ENCODE results near the gene PAX8. TPM values are rescaled to one million over a fixed set of nuclear protein-coding genes. Genes with fewer than 3 reads are reported as not detected.

The PAX8 gene
- total RNA-seq, 1 donor from 2014 or later: 2.9 TPM

DNA sequence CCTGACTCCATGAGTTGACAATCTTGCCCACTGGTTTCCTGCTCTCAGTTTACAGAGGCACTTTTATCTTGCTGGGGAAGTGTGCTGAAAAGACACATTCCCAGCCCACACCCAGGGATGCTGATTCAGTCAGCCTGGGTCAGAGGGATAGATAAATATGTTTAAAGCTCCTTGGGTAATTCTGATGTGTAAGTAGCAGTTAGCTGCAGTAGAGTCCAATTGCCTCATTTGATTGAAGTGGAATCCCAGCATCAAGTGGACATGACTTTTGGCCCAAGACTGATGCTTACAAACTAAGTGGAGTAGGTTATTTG, 75.5 kb downstream of the PAX8 start:
- Mint-ChIP-seq H3K36me3 (peaks cover 2% of the 10 kb centered on the region), H3K9me3 (peaks cover 2% of the 10 kb centered on the region), H3K4me3 (peak overlapping the region; percentile 55), H3K4me1 (peaks cover 26% of the 10 kb centered on the region), H3K27ac (peak overlapping the region; percentile 78), H3K27me3 (ENCODE audit: insufficient read depth, low read depth) (peaks cover 19% of the 10 kb centered on the region)
- H3K9ac ChIP-seq: no peak overlapping the region
- H3K27me3 ChIP-seq: peaks cover 9% of the 10 kb centered on the region
- H3K4me2 ChIP-seq: no peak overlapping the region
- H2AFZ ChIP-seq (replicated peaks): no peak overlapping the region
- H3K4me3 ChIP-seq: no peak overlapping the region
- DNase-seq (ENCODE audit: low spot score): no peak
- no peaks in the 10 kb centered on the region for H3F3A ChIP-seq (ENCODE audit: low read depth)
- H3K9me3 ChIP-seq (ENCODE audit: low read depth): no peaks in the 10 kb centered on the region
- TF ChIP-seq EZH2phosphoT487 (IDR thresholded peaks at IDR 0.05) (no peak), EZH2 (IDR thresholded peaks at IDR 0.05) (no peak)
- TF ChIP-seq, protein P1, sequence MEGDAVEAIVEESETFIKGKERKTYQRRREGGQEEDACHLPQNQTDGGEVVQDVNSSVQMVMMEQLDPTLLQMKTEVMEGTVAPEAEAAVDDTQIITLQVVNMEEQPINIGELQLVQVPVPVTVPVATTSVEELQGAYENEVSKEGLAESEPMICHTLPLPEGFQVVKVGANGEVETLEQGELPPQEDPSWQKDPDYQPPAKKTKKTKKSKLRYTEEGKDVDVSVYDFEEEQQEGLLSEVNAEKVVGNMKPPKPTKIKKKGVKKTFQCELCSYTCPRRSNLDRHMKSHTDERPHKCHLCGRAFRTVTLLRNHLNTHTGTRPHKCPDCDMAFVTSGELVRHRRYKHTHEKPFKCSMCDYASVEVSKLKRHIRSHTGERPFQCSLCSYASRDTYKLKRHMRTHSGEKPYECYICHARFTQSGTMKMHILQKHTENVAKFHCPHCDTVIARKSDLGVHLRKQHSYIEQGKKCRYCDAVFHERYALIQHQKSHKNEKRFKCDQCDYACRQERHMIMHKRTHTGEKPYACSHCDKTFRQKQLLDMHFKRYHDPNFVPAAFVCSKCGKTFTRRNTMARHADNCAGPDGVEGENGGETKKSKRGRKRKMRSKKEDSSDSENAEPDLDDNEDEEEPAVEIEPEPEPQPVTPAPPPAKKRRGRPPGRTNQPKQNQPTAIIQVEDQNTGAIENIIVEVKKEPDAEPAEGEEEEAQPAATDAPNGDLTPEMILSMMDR (IDR thresholded peaks at IDR 0.05): no peak
- H3K36me3 ChIP-seq: no peaks in the 10 kb centered on the region
- peaks cover 4% of the 10 kb centered on the region for H3K4me1 ChIP-seq
- H4K20me1 ChIP-seq (ENCODE audit: low read depth): no peaks in the 10 kb centered on the region
- no peak overlapping the region for H3K27ac ChIP-seq
- no peaks in the 10 kb centered on the region for H3K79me2 ChIP-seq (ENCODE audit: low read depth)

DNA sequence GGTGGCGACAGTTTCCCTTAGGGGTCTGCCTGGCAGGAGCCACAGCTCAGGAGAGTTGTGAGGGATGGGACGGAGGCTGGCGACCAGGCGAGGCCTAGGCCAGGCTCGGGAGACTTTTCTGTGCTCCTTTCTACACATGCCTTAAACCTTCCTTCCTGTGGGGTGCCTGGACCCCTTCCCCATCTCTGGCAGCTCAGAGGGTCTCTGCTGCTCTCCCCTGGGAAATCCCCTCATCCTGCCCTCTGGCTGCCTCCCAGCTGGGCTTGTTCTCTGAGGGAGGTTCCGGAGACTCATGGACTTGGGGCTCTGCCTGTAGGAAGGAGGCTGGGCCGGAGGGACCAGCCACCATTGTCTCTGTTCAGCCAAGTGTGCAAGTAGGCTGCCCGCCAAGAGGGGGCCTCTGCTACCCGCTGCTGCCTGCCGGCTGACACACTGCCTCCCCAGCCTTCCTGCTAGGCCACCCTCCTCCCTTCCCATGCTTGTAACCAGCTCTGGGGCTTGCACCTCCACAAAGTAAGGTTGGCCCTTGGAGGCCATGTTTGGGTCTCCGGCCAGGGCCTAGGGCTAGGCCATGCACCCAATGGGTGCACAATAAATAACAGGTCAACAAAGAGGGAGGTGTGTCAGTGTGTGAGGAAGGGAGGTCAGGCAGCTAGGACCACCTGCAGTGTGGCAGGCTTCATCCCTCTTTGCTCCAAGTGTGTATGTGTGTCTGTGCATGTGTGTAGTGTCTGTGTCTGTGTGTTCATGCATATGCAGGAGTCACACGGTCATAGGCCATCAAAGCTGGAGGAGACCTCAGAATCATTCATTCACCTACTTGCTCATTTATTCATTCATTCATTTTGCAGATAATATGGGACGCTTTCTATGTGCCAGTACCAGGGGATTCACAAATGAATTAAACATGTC, 76.2 kb downstream of the PAX8 start:
- Mint-ChIP-seq H3K4me3 (peak overlapping the region; percentile 55), H3K4me1 (peaks cover 26% of the 10 kb centered on the region), H3K27ac (peak overlapping the region; percentile 78), H3K27me3 (ENCODE audit: insufficient read depth, low read depth) (peaks cover 16% of the 10 kb centered on the region), H3K36me3 (no peaks in the 10 kb centered on the region), H3K9me3 (no peaks in the 10 kb centered on the region)
- Histone ChIP-seq H2AFZ (replicated peaks) (no peak overlapping the region), H3K4me2 (no peak overlapping the region), H3K36me3 (no peaks in the 10 kb centered on the region), H3K27me3 (peaks cover 15% of the 10 kb centered on the region), H3K4me3 (no peak overlapping the region), H4K20me1 (ENCODE audit: low read depth) (no peaks in the 10 kb centered on the region), H3K79me2 (ENCODE audit: low read depth) (no peaks in the 10 kb centered on the region), H3F3A (ENCODE audit: low read depth) (no peaks in the 10 kb centered on the region), H3K9ac (no peak overlapping the region), H3K4me1 (peaks cover 4% of the 10 kb centered on the region), H3K27ac (no peak overlapping the region), H3K9me3 (ENCODE audit: low read depth) (no peaks in the 10 kb centered on the region)
- TF ChIP-seq, protein P1 (IDR thresholded peaks at IDR 0.05): no peak
- TF ChIP-seq EZH2phosphoT487 (IDR thresholded peaks at IDR 0.05) (no peak), EZH2 (IDR thresholded peaks at IDR 0.05) (no peak)
- DNase-seq (ENCODE audit: low spot score): peak; percentile 57

DNA sequence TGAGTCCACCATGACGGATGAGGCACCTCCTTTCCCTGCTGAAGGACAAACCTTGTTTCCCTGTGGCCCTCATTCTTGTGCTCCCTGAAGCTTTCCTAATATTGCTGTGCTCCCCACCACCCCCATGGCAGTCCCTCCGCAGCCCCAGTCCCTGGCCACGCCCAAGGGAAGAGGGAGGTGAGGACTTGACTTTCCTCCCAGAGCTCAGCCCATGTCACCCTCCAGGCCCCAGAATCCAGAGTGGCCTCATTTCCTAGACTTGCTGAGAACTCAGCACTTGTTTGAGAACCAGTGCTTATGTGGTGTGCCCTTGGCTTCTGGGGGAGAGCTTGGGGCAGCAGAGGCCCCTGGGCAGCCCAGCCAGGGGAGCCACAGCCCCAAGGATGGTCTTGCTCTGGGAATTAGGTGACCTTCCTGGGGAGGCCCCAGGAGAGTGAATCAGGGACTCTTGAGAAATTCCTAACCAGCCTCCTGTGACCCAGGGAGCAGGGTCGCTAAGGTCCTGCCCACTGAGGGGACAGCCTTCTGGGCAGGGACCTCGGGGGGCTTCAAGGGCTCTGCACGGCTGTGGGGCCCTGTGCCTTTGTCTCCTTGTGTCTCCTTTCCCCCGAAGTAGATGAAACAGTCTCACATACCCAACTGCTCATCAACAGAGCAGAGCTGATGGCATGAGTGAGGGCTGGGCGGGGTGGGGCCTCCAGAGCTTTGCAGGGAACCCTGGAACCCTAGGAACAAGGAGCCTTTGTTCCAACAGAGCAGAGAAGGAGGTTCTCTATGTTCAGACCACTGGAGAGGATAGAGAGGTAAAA, 77.0 kb downstream of the PAX8 start:
- Histone ChIP-seq H3K4me2 (no peak overlapping the region), H3F3A (ENCODE audit: low read depth) (no peaks in the 10 kb centered on the region), H3K27me3 (peaks cover 24% of the 10 kb centered on the region), H3K4me1 (peaks cover 4% of the 10 kb centered on the region), H3K79me2 (ENCODE audit: low read depth) (no peaks in the 10 kb centered on the region), H3K36me3 (no peaks in the 10 kb centered on the region), H3K4me3 (no peak overlapping the region), H2AFZ (replicated peaks) (no peak overlapping the region), H4K20me1 (ENCODE audit: low read depth) (no peaks in the 10 kb centered on the region), H3K27ac (no peak overlapping the region), H3K9ac (no peak overlapping the region), H3K9me3 (ENCODE audit: low read depth) (no peaks in the 10 kb centered on the region)
- no peak overlapping the region for H3K4me3 Mint-ChIP-seq
- no peak overlapping the region for H3K27ac Mint-ChIP-seq
- H3K4me1 Mint-ChIP-seq: peaks cover 26% of the 10 kb centered on the region
- peaks cover 16% of the 10 kb centered on the region for H3K27me3 Mint-ChIP-seq (ENCODE audit: insufficient read depth, low read depth)
- TF ChIP-seq, protein P1 (IDR thresholded peaks at IDR 0.05): no peak
- TF ChIP-seq EZH2phosphoT487 (IDR thresholded peaks at IDR 0.05) (no peak), EZH2 (IDR thresholded peaks at IDR 0.05) (no peak)
- H3K36me3 Mint-ChIP-seq: no peaks in the 10 kb centered on the region
- DNase-seq (ENCODE audit: low spot score): no peak
- no peaks in the 10 kb centered on the region for H3K9me3 Mint-ChIP-seq
